ENCODE results near the gene CCNJL.

Gene CCNJL

GRCh38 chr5:160211352-160211751, 101.0 kb downstream of the CCNJL start:
- no peak for DNase-seq

DNA sequence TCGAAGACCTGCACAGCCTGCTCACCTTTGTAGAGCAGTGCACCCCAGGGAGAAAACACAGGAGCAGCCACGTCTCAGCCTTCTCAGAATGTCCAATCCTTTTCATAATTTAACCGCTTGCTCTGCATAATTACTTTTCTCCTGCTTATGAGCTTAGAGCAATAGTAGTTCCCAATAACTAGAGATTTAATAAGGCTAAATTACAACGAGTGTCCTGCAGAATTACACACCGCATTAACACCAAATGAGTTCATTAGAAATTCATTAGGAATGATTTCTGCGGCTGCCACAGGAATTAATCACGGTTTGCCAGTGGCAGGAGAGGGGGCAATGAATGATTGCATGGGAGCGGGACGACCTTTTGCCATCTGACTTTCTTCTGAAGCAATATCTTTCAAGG, 101.8 kb downstream of the CCNJL start:
- DNase-seq = no peak

GRCh38 chr5:160209917-160210316, 102.4 kb downstream of the CCNJL start:
- no peak for DNase-seq

DNA sequence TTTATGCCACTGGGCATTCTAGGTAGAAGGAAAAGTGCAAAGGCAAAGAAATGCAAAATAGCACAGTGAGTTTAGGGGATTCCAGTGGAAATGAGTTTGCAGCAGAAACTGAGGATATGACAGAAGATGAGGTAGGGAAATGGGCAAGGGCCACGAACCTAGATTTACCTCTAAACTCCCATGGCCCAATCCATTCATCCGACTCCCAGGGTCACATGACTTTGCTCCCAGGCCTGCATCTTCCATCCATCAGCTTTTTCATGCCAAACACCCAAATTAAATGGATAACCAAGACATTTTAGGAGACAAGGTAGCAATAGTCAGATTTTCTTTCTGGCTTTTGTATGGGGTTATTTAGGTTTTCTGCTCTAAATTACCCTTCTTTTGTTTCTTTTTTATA, 105.3 kb downstream of the CCNJL start:
- no peak for DNase-seq
